ENCODE results near the gene B4GALT7. TPM values are rescaled to one million over a fixed set of nuclear protein-coding genes. Genes with fewer than 3 reads are reported as not detected.

B4GALT7 gene
- total RNA-seq, 3 donors from 2014 or later: 21.4 to 27.5 (median 22.6) TPM

DNA sequence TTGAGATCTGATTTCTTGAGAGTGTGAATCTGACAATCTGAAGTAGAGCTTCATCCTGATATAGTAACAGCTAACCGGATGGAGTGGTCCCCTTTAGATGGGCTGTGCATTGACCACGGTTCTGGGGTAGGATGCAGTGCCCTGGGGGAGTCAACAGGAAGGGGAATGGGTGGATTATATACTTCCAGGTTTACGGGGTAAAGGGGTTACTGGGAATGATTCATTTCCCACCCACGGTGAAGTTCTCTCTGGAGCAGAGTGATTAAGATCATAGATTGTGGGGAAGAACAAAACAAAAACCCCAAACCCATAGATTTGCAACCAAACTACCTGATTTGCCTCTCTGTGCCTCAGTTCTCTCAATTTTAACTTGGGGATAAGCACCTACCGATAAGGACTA is 1.5 kb upstream of the B4GALT7 start:
- Histone ChIP-seq H3K4me1 (peaks cover 2 to 4% of the 10 kb centered on the region in 2 donors), H3K4me3 (no peak overlapping the region), H3K27me3 (no peaks in the 10 kb centered on the region), H3K36me3 (no peaks in the 10 kb centered on the region), H3K9me3 (no peaks in the 10 kb centered on the region), H3K27ac (no peak overlapping the region)
- TF ChIP-seq, protein P1, sequence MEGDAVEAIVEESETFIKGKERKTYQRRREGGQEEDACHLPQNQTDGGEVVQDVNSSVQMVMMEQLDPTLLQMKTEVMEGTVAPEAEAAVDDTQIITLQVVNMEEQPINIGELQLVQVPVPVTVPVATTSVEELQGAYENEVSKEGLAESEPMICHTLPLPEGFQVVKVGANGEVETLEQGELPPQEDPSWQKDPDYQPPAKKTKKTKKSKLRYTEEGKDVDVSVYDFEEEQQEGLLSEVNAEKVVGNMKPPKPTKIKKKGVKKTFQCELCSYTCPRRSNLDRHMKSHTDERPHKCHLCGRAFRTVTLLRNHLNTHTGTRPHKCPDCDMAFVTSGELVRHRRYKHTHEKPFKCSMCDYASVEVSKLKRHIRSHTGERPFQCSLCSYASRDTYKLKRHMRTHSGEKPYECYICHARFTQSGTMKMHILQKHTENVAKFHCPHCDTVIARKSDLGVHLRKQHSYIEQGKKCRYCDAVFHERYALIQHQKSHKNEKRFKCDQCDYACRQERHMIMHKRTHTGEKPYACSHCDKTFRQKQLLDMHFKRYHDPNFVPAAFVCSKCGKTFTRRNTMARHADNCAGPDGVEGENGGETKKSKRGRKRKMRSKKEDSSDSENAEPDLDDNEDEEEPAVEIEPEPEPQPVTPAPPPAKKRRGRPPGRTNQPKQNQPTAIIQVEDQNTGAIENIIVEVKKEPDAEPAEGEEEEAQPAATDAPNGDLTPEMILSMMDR (IDR thresholded peaks at IDR 0.05): no peak
- TF ChIP-seq POLR2A (IDR thresholded peaks at IDR 0.05): no peak
- no peak for TF ChIP-seq POLR2AphosphoS5 (IDR thresholded peaks at IDR 0.05)
- intact Hi-C loops (cut with DNase I; ENCODE audit: low total_unique reads): no loop called here
- no peak for DNase-seq (ENCODE audit: low spot score in 2 of 2)

GRCh38 chr5:177600508-177601018 is 631 bp downstream of the B4GALT7 start:
- intact Hi-C loops (cut with DNase I; ENCODE audit: low total_unique reads): no loop called here
- H3K27ac ChIP-seq: peak overlapping the region; percentile 82 to 86
- H3K9me3 ChIP-seq: no peaks in the 10 kb centered on the region
- H3K4me1 ChIP-seq: peaks cover 0 to 4% of the 10 kb centered on the region in 2 donors
- no peak for DNase-seq (ENCODE audit: low spot score in 2 of 2)
- TF ChIP-seq POLR2A (IDR thresholded peaks at IDR 0.05): no peak
- TF ChIP-seq, protein P1 (IDR thresholded peaks at IDR 0.05): no peak
- TF ChIP-seq POLR2AphosphoS5 (IDR thresholded peaks at IDR 0.05): no peak
- H3K4me3 ChIP-seq: peak overlapping the region; percentile 84 to 90 (median 85)
- H3K36me3 ChIP-seq: no peaks in the 10 kb centered on the region
- no peaks in the 10 kb centered on the region for H3K27me3 ChIP-seq

DNA sequence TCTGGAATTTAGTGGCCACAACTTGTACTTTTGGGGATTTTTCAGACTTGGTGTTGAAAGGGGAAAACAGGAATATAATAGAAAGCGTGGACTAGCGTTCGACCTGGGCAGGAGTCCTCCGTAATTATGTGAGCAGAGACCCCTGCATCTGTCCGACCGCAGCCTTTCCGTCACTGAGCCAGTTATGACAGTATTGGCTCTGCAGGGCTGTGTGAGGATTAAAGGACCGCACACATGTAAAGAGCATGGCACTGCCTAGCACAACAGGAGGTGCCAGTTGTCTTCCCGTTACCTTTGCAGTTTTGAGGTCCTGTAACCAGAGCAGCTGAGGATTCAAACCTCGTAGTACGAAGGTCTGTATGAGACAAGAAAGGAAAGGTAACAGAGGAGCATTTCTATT is 1.2 kb downstream of the B4GALT7 start:
- Histone ChIP-seq H3K4me3 (peak overlapping the region in 2 of 3 donors; percentile 84 to 90), H3K9me3 (no peaks in the 10 kb centered on the region), H3K4me1 (peaks cover 0 to 4% of the 10 kb centered on the region in 2 donors), H3K36me3 (no peaks in the 10 kb centered on the region), H3K27ac (no peak overlapping the region), H3K27me3 (no peaks in the 10 kb centered on the region)
- no peak for DNase-seq (ENCODE audit: low spot score in 2 of 2)
- TF ChIP-seq POLR2A (IDR thresholded peaks at IDR 0.05): no peak
- TF ChIP-seq POLR2AphosphoS5 (IDR thresholded peaks at IDR 0.05): no peak
- TF ChIP-seq, protein P1 (IDR thresholded peaks at IDR 0.05): no peak
- intact Hi-C loops (cut with DNase I; ENCODE audit: low total_unique reads): no loop called here

GRCh38 chr5:177601577-177602457 is 1.9 kb downstream of the B4GALT7 start:
- intact Hi-C loops (cut with DNase I; ENCODE audit: low total_unique reads): no loop called here
- H3K4me1 ChIP-seq: peaks cover 0 to 4% of the 10 kb centered on the region in 2 donors
- peak overlapping the region in 1 of 3 donors; percentile 8 for H3K4me3 ChIP-seq
- no peak for TF ChIP-seq POLR2A (IDR thresholded peaks at IDR 0.05)
- TF ChIP-seq, protein P1 (IDR thresholded peaks at IDR 0.05): no peak
- no peaks in the 10 kb centered on the region for H3K36me3 ChIP-seq
- no peak for DNase-seq (ENCODE audit: low spot score in 2 of 2)
- H3K9me3 ChIP-seq: no peaks in the 10 kb centered on the region
- H3K27me3 ChIP-seq: no peaks in the 10 kb centered on the region
- no peak overlapping the region for H3K27ac ChIP-seq

DNA sequence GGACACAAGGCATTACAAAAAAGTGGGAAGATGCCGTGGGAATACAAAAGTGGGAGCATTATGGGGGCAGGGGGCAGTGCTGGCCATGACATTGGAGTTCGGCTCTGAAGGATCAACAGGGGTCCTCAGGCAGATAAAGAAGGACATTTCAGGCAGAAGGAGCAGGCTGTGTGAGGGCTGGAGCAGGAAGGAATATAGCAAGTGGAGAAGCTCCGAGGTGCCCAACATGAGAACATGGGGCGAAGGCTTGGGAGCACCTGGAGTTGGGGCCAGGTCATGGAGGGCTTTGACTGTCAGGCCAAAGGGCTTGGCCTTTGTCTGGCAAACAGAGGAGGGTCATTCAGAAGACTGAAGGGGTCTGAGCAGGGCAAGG is 2.5 kb downstream of the B4GALT7 start:
- intact Hi-C loops (cut with DNase I; ENCODE audit: low total_unique reads): no loop called here
- Histone ChIP-seq H3K27ac (no peak overlapping the region), H3K27me3 (no peaks in the 10 kb centered on the region), H3K4me3 (no peak overlapping the region), H3K9me3 (no peaks in the 10 kb centered on the region), H3K4me1 (peaks cover 0 to 4% of the 10 kb centered on the region in 2 donors), H3K36me3 (no peaks in the 10 kb centered on the region)
- no peak for DNase-seq (ENCODE audit: low spot score in 2 of 2)
- TF ChIP-seq POLR2AphosphoS5 (IDR thresholded peaks at IDR 0.05) (no peak), POLR2A (IDR thresholded peaks at IDR 0.05) (no peak)
- TF ChIP-seq, protein P1 (IDR thresholded peaks at IDR 0.05): no peak
